Activated CD8-positive, alpha-beta T cell treated with anti-CD3 and anti-CD28 coated beads, Interleukin-2, amount 10 ng/mL, durations not matched to agents 7 days and 5 days (primary cell): ENCODE results near the gene LRMDA. TPM values are rescaled to one million over a fixed set of nuclear protein-coding genes. Genes with fewer than 3 reads are reported as not detected.

Source experiments
- ATAC-seq: fragments of 150-1000 bp; cut with Tn5 transposase; one replicate; pipeline ENCODE4 v1.10.0; 2021; ENCODE audit warnings: moderate library complexity
- CTCF ChIA-PET: fragments of 350-600 bp; sonication (Branson Sonifier 250); formaldehyde crosslinking; loops from one replicate; lab custom pipeline; 2021; ENCODE audit warnings: antibody characterized with exemption; lab: Charles Lee
- POLR2A ChIA-PET: fragments of 350-600 bp; sonication (Branson Sonifier 250); formaldehyde crosslinking; loops from one replicate; lab custom pipeline; 2021; ENCODE audit warnings: antibody characterized with exemption; lab: Charles Lee
- DNase-seq: peaks from one replicate; pipeline ENCODE4 v3.0.0-alpha.2; 2020
- H3K27ac Mint-ChIP-seq: one replicate; pipeline ENCODE4 v1.8.0; 2021; ENCODE audit warnings: mild to moderate bottlenecking, mixed read lengths
- H3K27me3 Mint-ChIP-seq: one replicate; pipeline ENCODE4 v1.8.0; 2021; ENCODE audit warnings: low read depth, mixed read lengths
- H3K36me3 Mint-ChIP-seq: one replicate; pipeline ENCODE4 v1.8.0; 2021; ENCODE audit warnings: low read depth, mixed read lengths
- H3K4me1 Mint-ChIP-seq: one replicate; pipeline ENCODE4 v1.8.0; 2021; ENCODE audit warnings: low read depth, mixed read lengths
- H3K4me3 Mint-ChIP-seq: one replicate; pipeline ENCODE4 v1.8.0; 2021; ENCODE audit warnings: mild to moderate bottlenecking, mixed read lengths
- H3K9me3 Mint-ChIP-seq: one replicate; pipeline ENCODE4 v1.8.0; 2022; ENCODE audit warnings: mixed read lengths; ENCODE audit not compliant: insufficient read depth
- total RNA-seq, 2 experiments: library from RNA; stranded (reverse); gene quantifications; one replicate each; pipeline ENCODE4 v1.2.3, GENCODE V29; 2021

The LRMDA gene
- total RNA-seq, 2 experiments from 2014 or later, result not detected

DNA sequence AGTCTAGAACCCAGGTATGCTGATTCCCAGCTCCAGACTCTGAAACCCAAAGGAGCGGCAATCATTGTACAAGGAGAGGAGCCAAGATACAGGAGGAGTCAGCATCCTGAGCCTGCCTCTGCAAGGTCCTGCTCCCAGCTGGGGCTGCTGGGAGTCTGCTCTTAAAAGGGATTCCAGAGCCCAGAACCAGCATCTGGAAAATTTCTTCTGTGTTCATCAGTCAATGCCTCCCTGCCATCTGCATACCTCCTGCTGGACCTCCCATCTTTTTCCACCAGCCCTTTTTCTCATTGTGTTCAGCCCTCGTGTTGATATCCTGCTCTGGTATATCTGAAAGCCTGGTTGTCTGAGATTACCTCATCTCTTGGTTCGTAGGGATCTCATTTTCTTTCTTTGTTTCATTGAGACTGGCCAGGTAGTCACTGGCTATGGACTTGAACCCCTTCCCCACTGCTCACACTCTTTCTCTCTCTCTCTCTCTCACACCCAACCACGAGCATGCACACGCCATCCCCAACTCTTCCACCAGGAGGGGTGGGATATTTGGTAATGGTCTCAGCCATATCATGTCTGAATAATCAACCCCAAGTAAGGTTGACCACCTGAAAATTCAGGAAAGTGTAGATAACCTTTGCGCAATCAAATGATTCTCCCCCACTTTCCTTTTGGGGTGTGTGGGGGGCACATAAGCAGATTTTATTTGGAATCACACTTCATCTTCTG, 608.8 kb downstream of the LRMDA start:
- DNase-seq, result no peak
- ATAC-seq, result no peak
- Mint-ChIP-seq H3K9me3 (no peaks in the 10 kb centered on the region), H3K36me3 (no peaks in the 10 kb centered on the region), H3K4me3 (no peak overlapping the region), H3K27me3 (no peaks in the 10 kb centered on the region), H3K27ac (no peak overlapping the region), H3K4me1 (no peaks in the 10 kb centered on the region)
- ChIA-PET CTCF (no interaction called here), POLR2A (no interaction called here)

DNA sequence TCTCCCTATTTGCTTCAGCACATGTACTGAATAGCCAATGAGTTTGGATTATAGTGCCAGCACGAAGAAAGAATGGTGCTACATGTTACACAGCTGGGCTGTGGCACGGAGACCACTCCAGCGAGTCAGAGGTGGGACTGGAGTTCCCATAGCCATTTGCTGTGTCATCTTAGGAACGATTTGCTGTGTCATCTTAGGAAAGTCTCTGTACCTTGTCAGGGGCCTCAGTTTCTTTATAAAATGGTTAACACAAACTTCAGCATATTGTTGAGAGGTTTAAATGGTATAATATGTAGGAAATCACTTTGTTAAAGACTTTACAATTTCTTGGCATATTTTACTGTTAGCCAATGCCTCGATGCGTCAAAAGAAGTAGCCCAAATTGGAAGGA, 609.4 kb downstream of the LRMDA start:
- DNase-seq (no peak), ATAC-seq (no peak)
- Mint-ChIP-seq H3K4me3 (no peak overlapping the region), H3K27ac (no peak overlapping the region), H3K27me3 (no peaks in the 10 kb centered on the region), H3K36me3 (no peaks in the 10 kb centered on the region), H3K9me3 (no peaks in the 10 kb centered on the region), H3K4me1 (no peaks in the 10 kb centered on the region)
- CTCF ChIA-PET, result no interaction called here
- POLR2A ChIA-PET, result no interaction called here

DNA sequence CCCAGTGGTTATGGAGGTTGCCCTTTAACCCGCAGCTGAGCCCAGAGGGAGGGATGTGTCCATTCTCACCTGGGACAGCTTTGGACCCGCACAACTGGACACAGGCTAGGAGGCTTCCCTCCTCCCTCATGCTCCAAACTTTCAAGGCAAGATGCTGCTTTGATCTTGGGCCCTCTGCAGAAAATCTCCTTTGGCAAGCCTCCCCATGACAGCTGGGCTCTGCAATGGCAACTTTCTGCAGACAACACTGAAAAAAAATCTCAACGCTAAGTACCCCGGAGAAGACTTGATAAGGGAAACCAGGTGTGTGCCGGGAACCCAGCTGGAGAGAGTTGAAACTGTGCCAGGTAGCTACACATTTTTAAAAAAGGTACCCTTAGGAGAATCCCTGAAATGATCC, 610.1 kb downstream of the LRMDA start:
- no peaks in the 10 kb centered on the region for H3K36me3 Mint-ChIP-seq
- H3K27me3 Mint-ChIP-seq, result no peaks in the 10 kb centered on the region
- ChIA-PET CTCF (no interaction called here), POLR2A (no interaction called here)
- H3K27ac Mint-ChIP-seq, result no peak overlapping the region
- ATAC-seq, result no peak
- no peaks in the 10 kb centered on the region for H3K9me3 Mint-ChIP-seq
- H3K4me3 Mint-ChIP-seq, result no peak overlapping the region
- H3K4me1 Mint-ChIP-seq, result no peaks in the 10 kb centered on the region
- DNase-seq, result no peak

DNA sequence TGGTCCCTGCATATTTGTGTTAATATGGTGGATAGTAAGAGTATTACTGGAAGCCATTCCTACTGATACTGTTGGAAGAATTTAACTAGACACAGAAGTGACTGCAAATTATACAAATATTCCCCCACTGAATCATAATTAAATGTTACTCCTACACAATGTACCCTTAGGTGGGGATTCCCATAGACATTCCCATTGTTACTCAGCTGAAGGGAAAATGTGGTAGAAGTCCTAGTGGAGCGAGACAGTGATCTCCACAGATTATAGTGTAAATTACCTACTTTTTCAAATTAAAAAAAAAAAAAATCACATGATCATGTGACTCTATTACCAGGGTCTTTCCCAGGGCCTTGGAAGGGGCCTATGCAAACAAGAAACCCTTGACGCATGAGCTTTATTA, 611.8 kb downstream of the LRMDA start:
- no peak overlapping the region for H3K27ac Mint-ChIP-seq
- POLR2A ChIA-PET, result no interaction called here
- CTCF ChIA-PET, result no interaction called here
- no peaks in the 10 kb centered on the region for H3K27me3 Mint-ChIP-seq
- no peak for DNase-seq
- no peaks in the 10 kb centered on the region for H3K36me3 Mint-ChIP-seq
- ATAC-seq, result no peak
- no peaks in the 10 kb centered on the region for H3K4me1 Mint-ChIP-seq
- no peak overlapping the region for H3K4me3 Mint-ChIP-seq
- no peaks in the 10 kb centered on the region for H3K9me3 Mint-ChIP-seq

DNA sequence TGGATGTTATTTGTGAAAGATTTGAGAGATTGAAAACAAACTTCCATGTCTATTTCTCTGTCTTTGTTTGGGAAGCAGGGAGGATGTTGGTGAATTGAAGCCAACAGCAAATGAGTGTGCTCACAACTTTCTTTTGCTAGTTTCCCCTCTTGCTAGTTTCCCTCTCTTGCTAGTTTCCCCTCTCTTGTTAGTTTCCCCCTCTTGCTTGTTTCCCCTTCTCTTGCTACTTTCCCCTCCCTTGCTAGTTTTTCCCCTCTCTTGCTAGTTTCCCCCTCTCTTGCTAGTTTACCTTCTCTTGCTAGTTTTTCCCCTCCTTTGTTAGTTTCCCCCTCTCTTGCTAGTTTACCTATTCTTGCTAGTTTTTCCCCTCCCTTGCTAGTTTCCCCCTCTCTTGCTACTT, 613.3 kb downstream of the LRMDA start:
- ATAC-seq (no peak), DNase-seq (no peak)
- no peaks in the 10 kb centered on the region for H3K36me3 Mint-ChIP-seq
- ChIA-PET POLR2A (no interaction called here), CTCF (no interaction called here)
- no peak overlapping the region for H3K27ac Mint-ChIP-seq
- H3K4me1 Mint-ChIP-seq, result no peaks in the 10 kb centered on the region
- H3K4me3 Mint-ChIP-seq, result no peak overlapping the region
- no peaks in the 10 kb centered on the region for H3K27me3 Mint-ChIP-seq
- H3K9me3 Mint-ChIP-seq, result no peaks in the 10 kb centered on the region

DNA sequence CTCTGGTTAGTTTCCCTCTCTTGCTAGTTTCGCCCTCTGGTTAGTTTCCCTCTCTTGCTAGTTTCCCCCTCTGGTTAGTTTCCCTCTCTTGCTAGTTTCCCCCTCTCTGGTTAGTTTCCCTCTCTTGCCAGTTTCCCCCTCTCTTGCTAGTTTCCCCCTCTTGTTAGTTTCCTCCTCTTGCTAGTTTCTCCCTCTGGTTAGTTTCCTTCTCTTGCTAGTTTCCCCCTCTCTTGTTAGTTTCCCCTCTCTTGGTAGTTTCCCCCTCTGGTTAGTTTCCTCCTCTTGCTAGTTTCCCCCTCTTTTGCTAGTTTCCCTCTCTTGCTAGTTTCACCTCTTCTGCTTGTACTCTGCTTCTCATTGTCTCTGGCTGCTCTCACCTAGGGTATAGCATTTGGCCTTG, 613.8 kb downstream of the LRMDA start:
- Mint-ChIP-seq H3K36me3 (no peaks in the 10 kb centered on the region), H3K4me1 (no peaks in the 10 kb centered on the region), H3K27me3 (no peaks in the 10 kb centered on the region), H3K4me3 (no peak overlapping the region), H3K27ac (no peak overlapping the region), H3K9me3 (no peaks in the 10 kb centered on the region)
- ATAC-seq (no peak), DNase-seq (no peak)
- POLR2A ChIA-PET, result no interaction called here
- CTCF ChIA-PET, result no interaction called here

DNA sequence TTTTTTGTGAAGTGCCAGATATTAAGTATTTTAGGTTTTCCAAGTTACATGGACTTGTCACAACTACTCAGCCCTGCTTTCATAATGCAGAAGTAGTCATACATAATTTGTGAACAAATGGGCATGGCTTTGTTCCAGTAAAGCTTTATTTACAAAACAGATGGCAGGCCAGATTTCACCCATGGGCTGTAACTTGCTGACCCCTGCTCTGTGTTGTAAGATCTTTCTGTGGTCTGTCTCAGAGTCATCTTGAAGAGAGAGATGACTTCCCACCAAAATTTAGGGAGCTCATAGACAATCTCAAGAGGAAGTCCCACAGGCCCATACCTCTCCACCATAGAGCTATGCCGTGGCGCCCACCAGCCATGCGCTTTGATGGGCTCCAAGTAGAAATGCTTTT, 616.1 kb downstream of the LRMDA start:
- DNase-seq (no peak), ATAC-seq (no peak)
- H3K4me3 Mint-ChIP-seq, result no peak overlapping the region
- CTCF ChIA-PET, result no interaction called here
- H3K4me1 Mint-ChIP-seq, result no peaks in the 10 kb centered on the region
- H3K36me3 Mint-ChIP-seq, result no peaks in the 10 kb centered on the region
- no peaks in the 10 kb centered on the region for H3K9me3 Mint-ChIP-seq
- no peak overlapping the region for H3K27ac Mint-ChIP-seq
- POLR2A ChIA-PET, result no interaction called here
- H3K27me3 Mint-ChIP-seq, result no peaks in the 10 kb centered on the region

DNA sequence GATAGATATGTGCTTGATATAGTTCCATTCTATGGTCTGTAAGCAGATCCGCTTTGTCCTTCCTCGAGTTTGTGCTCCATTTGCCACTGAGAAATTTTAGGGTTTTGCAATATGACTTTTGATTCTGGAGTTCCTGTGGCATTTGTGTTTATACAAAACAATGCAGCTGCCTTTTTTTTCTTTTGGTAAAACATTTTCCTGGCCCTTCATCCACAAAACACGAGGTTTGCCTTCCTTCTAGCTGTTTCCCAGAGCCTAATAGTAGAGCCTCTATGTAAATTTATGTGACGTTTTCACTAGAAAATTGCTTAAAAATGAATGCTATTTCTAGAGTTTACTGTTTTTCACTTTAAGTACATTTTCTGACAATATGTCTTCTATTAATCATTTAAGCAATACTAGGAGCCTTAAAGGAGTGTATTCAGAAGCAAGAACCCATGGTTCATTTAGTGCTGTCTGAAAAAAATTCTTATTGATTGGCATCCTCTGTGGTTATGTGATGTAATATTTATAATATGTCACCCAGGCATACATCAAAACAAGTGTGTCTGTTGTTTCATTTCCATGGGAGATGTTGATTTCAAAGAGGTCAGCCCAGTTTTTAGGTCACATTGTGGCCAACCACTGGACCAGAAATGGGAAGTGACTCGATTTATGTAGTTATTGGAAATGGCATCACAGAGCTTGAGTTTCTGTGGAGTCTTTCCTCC, 618.3 kb downstream of the LRMDA start:
- DNase-seq (no peak), ATAC-seq (no peak)
- ChIA-PET CTCF (no interaction called here), POLR2A (no interaction called here)
- Mint-ChIP-seq H3K4me3 (no peak overlapping the region), H3K9me3 (peaks cover 4% of the 10 kb centered on the region), H3K4me1 (no peaks in the 10 kb centered on the region), H3K27ac (no peak overlapping the region), H3K27me3 (no peaks in the 10 kb centered on the region), H3K36me3 (no peaks in the 10 kb centered on the region)

DNA sequence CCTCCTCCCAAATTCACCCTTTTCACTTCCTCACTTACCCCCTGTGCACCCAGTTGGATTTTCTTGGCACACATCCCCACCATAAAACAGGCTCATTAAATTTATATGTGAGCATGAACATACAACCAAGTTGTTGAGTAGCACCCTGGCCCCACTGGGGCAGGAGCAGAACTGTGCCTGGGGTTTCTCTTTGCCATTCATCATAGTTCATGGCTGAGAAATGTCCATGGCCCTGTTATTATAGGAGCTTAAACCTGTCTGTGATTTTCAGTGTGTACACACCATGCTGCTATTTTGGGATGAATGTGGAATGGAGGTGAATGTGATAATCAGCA, 618.8 kb downstream of the LRMDA start:
- H3K27me3 Mint-ChIP-seq, result no peaks in the 10 kb centered on the region
- H3K4me1 Mint-ChIP-seq, result no peaks in the 10 kb centered on the region
- H3K27ac Mint-ChIP-seq, result no peak overlapping the region
- H3K9me3 Mint-ChIP-seq, result peaks cover 4% of the 10 kb centered on the region
- POLR2A ChIA-PET, result no interaction called here
- no peak overlapping the region for H3K4me3 Mint-ChIP-seq
- ATAC-seq (no peak), DNase-seq (no peak)
- no peaks in the 10 kb centered on the region for H3K36me3 Mint-ChIP-seq
- CTCF ChIA-PET, result no interaction called here

DNA sequence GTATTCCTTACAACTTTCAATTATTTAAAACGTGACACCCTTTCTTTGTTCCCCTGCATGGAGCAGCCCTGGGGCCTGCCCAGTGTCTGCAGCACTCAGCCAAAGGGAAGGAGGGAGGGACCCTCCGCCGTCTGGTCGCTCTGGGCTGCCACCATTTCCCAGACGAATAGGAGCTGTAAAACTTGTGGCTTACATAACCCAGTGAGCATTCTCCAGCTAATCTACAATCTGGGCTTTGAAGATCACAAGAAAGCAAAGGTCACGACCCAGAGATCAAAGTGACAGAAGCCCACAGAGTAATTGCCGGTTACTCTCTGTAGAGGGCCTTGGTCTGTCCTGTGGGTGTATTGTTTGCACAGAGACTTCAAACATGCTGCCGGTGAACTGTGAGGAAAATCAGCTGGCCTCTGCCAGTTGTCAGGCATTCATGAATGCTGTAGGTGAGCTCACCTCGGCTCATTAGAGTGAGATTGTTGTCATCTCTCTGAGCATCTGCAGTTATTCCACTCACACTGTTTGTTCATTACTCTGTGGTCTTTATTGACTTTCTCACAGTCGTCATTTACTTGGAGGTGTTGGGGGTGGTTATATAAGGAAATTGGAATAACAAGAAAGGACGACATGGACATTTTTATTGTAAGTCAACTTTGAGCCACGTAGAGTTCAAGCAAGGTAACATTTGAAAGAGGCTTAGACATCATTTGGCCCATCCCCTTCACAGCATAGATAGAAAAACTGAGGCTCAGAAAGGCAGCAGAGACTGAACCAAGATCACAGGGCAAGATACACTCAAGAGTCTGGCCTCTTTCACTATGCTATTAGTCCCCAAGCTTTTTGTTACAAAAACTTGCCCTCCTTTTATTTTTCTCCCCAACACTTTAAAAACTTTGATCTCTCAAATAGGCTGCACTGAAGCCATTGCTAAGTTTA, 619.8 kb downstream of the LRMDA start:
- POLR2A ChIA-PET, result no interaction called here
- no peak for ATAC-seq

DNA sequence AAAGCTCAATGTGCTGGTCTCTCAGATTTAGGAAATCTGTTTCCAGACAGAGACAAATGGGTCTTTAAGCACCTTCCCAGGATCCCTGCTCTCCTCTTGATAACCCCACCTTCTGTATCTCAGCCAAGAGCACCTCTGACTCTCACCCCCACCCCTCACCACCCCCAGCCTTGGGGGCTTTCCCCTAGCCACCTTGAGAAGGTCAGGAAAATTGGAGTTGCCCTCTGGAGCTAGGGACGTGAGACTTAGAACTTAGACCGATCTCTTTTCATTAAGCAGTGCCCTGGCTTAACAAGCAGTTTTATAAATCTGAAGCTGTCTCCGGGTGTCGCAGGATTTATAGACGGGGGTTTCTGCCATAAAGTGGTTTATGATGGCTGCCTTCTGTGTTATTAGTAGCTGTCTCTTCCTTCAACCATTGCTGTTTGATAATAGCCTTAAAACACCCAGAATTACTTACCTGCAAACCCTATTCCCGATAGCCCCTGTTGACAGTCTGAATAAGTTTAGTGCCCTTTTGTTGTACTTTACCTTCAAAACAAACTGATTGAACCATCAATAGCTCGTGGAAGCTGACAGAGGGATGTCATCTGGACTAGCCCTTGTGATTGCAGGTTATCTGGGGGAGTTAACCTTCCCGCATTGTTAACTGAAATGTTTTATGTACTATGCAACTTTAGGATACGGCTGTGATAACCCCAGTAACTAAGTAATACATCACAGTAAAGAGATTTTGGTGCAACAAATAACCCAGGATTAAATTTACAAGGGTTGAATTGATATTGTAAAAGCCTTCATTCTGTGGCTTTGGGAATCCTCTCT, 621.5 kb downstream of the LRMDA start:
- H3K4me1 Mint-ChIP-seq, result no peaks in the 10 kb centered on the region
- no peak overlapping the region for H3K27ac Mint-ChIP-seq
- ATAC-seq, result no peak
- CTCF ChIA-PET, result no interaction called here
- no peaks in the 10 kb centered on the region for H3K27me3 Mint-ChIP-seq
- H3K4me3 Mint-ChIP-seq, result no peak overlapping the region
- no peaks in the 10 kb centered on the region for H3K36me3 Mint-ChIP-seq
- no peak for DNase-seq
- POLR2A ChIA-PET, result no interaction called here
- H3K9me3 Mint-ChIP-seq, result peaks cover 8% of the 10 kb centered on the region

More for the DNA sequence above, 619.8 kb downstream of the LRMDA start:
- DNase-seq, result no peak
- no peak overlapping the region for H3K4me3 Mint-ChIP-seq
- H3K4me1 Mint-ChIP-seq, result no peaks in the 10 kb centered on the region
- no peak overlapping the region for H3K27ac Mint-ChIP-seq
- peaks cover 8% of the 10 kb centered on the region for H3K9me3 Mint-ChIP-seq
- CTCF ChIA-PET, result no interaction called here
- no peaks in the 10 kb centered on the region for H3K27me3 Mint-ChIP-seq
- H3K36me3 Mint-ChIP-seq, result no peaks in the 10 kb centered on the region
